HG02571 (cell line): ENCODE data around the gene HYKK.
"Not testable (repeated sequence)": the region's sequence is repeated elsewhere in the genome, so short reads cannot be mapped to it uniquely, and the experiment has no call there.

ENCODE experiments used
- ATAC-seq: cut with Tn5 transposase; IDR thresholded peaks from one replicate; pipeline ENCODE4 v1.9.1; 2021; ENCODE audit warnings: mild to moderate bottlenecking, moderate library complexity; ENCODE audit not compliant: unreplicated experiment

Gene HYKK

DNA sequence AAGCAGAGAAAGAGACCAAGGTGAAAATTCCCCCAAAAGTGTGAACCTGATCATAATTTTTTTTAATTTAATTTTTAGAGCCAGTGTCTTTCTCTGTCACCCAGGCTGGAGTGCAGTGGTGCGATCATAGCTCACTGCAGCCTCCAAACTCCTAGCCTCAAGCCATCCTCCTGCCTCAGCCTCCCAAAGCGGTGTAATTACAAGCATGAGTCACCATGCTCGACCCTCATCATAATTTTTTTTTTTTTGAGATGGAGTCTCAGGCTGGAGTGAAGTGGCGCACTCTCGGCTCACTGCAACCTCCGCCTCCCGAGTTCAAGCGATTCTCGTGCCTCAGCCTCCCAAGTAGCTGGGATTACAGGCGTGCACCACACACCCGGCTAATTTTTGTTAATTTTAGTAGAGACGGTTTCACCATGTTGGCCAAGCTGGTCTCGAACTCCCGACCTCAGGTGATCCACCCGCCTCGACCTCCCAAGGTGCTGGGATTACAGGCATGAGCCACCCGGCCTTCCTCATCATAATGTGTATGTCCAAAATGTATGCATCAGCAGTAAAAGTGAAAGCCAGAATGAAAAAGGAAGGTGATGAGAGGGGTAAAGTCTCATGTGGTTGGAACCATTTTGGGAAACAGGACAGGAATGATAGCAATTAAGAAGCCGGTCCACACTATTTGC is 32.2 kb downstream of the HYKK start:
- ATAC-seq = not testable (repeated sequence)

DNA sequence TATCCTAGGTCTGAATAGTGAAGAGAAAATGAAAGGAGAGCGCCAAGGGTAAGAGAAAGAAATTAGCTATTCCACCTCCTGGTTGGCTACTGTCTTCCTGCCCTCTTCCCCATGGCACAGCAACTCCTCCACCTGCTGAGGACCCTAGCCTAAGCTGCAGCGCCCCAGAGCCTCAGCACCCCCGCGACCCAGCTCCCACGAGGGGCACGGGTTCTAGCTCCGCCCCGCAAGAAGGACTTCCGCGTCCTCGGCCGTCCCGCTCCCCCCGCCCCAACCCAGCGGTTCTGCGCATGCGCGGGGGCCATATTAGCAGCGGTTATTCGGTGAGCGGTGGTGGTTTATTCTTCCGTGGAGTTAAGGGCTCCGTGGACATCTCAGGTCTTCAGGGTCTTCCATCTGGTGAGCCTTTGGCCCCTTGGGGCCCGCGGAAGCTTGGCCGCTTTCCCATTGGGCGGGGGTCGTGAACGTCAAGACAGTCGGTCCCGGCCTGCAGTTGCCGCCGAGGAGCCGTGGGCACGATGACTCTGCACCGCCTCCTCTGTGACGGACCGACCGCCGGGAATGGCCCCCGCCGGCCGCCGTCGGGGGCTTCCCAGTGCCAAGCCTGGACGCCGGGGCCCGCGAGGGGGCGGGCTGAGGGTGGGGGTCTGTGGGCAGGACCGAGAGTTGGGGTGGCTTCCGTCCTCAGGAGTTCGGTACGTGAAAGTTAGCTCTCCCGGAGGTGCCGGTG is 32.9 kb downstream of the HYKK start, which contains the start of gene PSMA4:
PSMA4 (plus strand) TSS at position 304 of the 730 bp plus-strand sequence. CDS start 1,484 bp downstream, outside the sequence.
- peak; percentile 78 for ATAC-seq

DNA sequence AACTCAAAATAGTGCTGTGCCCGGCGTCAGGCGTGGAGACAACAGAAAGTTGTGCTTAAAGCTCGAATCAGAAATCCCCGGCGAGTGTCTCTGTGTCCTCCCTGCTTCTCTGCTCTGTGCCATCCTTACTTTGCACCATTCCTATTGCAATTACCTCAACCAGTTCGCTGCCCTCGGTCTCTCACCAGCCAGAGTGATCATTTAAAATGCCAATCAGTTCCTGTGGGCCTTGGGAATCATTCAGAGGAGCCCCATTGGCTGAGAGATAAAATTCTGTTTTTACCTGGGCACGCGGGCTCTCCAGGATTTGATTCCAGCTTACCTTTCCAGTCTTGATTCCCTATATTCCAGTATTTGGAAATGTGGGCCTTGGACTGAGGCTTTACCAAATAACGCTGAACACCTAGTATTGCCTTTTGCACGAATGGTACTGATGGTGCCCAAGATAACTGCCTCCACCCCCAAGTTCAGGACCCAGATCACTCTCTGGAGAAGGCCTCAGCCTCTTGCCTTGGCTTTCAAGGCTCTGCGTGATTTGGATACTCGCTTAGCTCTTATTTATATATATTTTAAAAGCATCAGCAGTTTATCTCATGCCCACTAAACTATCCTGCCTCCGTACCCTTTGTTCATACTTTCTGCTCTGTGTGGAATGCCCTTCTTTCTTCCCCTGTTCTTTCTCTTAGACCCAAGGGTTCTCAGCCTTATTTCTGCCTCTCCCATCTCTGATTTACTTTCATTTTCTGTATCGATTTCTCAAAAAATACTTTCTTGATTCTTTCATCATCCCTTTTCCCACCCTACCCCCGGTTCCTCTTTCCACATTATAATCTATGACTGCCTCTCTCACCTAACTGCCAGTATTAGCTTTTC is 33.7 kb downstream of the HYKK start:
- ATAC-seq = no peak

DNA sequence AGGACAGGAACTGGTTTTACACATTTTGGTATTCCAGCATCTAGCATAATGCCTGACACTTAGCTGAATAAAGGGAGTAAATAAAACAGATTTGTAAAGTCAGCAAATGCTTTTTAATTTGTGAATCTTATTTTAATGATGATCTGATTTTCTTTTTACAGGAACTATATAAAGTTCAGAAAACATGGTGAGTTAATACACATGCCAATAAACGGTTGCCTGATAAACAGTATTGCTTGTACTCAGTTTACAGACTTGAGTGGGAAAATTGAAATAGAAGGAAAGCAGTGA is 34.3 kb downstream of the HYKK start:
- ATAC-seq = no peak

DNA sequence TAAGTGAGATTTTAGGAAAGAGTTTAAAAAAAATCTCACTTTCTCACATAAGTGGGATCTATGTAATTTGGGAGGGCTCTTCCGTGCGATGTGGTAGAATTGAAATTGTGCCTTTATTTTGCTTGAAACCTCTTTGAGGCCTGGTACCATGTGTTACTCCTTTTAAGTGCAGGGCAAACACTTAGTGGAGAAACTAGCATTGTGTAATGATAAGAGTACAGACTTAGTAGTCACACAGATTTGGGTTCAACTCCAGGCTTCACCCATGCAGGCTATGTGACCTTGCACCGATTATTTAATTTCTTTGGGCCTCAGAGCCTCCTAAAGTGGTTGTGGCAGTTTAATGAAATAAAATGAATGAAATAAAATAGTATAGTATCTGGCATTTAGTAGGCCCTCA is 35.3 kb downstream of the HYKK start:
- ATAC-seq = no peak

DNA sequence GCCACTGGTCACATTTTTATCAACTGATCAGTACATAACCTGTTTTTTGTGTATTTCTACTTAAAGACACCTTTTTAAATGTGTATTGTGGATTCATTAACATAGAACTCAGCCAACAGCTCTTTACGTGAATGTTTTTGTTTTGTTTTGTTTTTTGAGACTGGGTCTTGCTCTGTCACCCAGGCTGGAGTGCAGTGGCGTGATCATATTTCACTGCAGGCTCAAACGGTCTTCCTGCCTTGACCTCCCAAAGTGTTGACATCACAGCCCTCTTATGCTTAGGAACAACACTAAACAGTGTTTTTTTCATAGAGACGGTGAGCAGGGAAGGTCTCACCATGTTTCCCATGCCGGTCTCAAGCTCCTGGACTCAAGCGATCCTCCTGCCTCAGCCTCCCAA is 42.8 kb downstream of the HYKK start:
- no peak for ATAC-seq

DNA sequence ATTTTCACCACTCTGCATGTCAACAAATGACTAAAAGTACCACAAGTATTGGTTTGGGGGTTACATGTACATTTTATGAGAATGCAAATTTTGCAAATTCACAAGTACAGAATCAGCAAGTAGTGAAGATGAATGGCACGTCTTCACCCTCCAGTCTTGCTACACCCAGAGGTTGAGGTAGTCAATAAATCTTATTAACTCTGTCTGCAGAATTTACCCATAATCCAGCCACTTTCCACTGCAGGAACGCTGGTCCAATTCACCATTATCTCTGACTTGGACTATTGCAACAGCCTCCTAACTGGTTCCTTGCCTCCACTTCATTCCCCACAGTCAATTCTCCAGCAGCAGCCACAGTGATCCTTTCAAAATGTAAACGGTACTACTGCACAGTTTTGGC is 43.4 kb downstream of the HYKK start:
- ATAC-seq = no peak

DNA sequence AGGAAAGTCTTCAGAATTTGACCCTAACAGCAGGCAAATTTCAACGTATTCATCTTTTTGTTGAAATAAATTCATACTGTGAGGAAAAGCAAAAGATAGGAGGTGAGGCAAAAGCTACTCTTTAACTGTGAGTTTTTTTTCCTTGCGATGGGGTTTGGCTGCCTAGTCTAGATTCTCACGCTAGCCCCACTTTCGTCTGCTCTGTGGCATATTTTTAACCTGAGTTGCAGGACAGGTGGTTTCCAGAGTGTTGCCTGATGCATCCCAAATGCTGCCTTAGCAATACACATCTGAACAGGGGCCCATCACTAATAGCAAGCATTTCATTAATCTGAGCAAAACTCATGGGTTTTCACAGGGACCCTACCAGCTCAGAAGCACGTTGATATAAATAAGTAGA is 44.5 kb downstream of the HYKK start:
- no peak for ATAC-seq

DNA sequence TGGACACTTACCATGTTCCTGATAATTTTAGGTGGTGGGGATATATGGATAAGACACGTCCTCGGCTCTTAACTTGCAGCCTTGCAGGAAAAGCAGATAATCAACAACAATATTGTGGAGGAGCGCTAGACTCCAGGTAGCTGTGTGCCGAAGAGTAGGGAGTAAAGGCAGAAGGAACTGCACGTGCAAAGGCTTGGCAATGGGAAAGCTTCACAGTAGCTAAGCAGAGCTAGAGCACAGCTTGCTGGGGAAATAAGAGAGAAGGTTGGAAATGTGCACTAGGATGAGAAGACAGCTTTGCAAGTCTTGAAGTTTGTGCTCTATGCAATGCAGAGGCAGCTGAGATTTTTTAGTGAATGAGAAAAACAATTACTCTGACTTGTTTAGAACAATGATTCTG is 45.2 kb downstream of the HYKK start:
- no peak for ATAC-seq

DNA sequence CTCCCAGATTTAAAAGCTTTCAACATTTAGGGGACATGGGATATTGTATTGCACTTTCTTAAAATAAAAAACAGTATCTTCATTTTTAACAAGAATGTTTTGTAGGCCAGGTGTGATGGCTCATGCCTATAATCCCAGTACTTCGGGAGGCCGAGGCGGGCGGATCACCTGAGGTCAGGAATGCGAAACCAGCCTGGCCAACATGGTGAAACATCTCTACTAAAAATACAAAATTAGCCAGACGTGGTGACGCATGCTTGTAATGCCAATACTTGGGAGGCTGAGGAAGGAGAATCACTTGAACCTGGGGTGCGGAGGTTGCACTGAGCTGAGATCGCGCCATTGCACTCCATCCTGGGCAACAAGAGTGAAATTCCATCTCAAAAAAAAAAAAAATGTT is 52.8 kb downstream of the HYKK start:
- ATAC-seq = not testable (repeated sequence)

DNA sequence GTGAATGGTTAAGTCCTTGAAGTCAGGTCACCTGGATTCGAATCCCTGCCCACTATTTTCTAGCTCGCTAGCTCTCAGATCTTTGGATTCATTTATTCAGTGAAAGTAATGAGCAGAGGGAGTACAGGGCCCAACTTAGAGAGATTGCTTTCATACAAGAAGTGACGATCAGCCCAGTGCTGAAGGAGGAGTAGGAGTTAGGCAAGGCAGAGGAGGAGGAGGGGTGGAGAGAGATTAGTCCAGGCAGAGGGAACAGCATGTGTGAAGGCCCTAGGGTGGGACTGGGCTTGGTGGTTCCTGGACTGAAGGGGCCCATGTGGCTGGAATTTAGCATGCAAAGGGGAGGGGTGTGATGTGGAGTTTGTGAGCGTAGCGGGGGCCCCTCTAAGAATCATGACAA is 54.1 kb downstream of the HYKK start:
- no peak for ATAC-seq

DNA sequence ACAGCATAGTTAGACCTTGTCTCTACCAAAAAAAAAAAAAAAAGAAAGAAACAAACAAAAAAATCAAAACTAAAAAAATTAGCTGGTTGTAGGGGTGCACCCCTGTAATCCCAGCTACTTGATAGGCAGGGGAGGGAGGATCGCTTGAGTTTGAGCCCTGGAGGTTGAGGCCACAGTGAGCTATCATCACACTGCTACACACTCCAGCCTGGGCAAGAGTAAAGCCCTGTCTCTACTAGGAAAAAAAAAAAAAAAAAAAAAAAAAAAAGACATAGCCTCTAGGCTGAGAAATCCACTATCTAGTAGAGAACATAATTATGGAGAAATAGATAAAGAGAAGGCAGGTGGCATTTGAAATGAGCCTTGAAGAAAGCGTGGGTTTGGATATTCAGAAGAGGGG is 55.7 kb downstream of the HYKK start:
- ATAC-seq = no peak

DNA sequence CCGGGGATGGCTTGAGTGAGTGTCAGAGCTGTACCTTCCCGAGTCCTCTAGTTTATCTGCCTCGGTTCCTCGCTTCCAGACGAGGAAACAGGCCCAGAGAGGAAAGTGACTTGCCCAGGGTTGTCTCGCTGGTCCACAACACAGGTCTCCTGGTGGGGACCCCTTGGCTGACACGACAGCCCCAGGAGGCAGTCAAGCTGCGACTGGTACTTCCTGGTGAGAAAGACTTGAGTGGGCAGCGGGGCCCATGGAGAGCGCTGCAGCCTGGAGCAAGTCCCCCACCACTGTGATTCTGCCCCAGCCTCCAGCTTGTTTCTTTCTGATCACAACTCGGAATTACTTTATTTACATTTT is 57.3 kb downstream of the HYKK start:
- ATAC-seq = peak; percentile 7

DNA sequence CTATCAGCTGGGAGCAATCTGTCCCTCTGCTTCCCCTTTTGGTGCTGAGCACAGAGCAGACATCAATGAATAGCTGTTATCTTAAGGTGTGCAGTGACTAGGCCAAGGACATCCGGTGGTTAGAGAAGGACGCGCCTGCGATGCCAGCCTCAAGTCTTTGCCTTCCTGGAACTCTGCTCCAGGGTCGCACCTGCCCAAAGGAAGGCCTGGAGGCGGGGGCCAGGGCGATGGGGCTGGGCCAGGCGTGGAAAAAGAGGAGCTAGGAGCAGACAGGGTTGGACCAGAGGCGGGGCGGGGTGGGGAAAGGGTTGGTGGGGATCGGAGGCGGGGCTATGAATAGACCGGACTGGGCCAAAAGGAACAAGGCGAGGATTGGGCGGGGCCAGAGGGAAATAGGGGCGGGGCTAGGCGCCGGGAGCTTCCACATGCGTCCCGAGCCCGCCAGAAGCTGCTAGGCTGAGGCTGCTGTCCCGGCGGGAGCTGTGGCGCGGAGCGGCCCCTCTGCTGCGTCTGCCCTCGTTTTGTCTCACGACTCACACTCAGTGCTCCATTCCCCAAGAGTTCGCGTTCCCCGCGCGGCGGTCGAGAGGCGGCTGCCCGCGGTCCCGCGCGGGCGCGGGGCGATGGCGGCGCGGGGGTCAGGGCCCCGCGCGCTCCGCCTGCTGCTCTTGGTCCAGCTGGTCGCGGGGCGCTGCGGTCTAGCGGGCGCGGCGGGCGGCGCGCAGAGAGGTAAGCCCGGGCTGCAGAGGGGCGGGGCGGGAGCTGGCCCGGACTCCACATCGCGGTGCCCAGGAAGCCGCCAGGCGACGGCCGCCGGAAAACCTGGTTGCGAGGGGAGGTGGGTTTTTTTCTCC is 57.9 kb downstream of the HYKK start, which contains the start of gene CHRNA5:
CHRNA5 (plus strand) TSS at position 424 of the 854 bp plus-strand sequence; CDS start at position 624, 200 bp downstream.
- ATAC-seq = peak; percentile 86

DNA sequence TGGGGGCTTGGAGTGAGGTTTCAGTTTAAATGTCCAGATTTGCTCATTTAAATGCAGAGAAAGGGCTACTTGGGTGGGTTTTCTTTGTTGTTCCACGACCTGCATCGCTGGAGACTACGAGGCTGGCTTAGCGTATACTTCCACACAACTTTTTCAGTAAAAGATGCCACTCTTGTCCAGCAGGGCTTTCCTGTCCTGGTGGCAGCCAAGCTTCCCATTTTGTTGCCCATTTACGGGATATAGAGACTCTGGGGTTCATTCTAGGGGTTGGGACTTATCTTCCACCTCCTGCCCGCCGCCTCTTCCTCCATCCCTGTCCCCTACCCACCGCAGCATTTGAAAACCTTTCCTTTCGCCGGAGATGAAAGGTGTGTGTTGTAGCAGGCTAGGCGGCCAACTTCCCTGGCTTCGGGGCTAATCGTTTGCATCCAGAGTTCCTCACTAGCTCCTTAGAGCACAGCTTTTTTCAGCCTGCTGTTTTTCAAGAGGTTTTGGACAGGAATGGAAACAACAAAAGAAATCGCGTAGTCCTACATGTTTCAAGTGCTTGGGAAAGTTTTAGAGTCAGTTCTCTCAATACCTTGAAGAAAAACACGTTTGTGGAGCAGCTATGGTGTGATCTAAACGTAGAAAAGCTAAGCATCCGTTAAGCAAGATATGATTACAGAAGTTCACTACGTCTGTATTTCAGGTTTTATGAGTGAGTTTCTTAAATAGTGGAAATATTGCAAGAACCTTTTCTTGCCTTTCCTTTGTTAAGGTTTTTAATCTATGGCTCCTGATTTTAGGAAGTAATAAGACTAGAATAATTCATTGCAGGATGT is 58.8 kb downstream of the HYKK start:
- ATAC-seq = peak; percentile 12

DNA sequence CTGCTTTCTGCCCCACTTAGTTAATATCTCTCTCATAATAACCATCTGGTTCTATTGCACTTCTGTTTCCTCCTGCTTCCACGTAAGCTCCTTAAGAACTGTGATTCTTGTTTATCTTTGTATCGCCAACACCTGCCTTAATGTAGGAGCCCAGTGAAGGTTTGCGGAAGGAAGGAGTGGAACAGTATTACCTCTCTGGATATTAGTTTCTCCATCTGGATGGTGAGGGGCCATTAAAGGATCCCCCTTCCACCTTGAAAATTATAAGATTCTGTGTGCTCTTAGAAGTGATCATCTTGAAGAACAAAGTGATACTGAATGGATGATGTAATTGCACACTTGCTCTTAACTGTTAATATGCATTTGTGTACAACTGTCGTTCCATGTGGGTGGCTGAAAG is 60.2 kb downstream of the HYKK start:
- no peak for ATAC-seq

DNA sequence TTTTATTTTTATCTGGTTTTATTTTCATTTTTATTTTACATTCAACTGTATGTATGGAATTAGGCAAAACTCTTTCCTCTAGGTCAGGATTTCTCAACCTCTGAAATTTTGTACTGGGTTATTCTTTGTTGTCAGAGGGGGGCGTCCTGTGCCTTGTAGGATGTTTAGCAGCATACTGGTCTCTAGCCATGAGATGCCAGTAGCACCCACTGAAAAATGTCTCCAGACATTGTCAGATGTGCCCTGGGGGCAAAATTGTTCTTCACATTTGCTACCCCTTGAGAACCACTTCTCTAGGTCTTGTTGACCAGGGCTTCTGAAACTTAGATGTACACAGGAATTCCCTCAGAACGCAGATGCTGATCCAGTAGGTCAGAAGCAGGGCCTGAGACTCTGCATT is 63.3 kb downstream of the HYKK start:
- ATAC-seq = no peak

DNA sequence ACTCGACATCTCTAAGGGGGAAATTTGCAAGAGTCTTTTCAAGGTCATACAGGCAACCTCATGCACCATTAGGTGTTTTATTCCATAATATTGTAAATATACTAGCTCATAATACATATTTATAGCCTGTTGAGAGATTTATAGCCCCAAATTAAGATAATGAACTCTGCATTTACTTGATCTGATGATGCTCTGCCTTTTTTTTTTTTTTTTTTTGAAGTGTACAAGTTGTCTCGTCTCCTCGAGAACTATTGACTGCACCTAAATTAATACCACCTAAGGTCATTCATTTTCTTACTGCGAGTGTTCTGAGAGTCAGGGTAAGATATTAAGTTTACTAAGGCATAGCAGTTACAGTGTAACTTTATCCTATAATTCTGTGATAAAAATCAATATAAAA is 64.0 kb downstream of the HYKK start:
- no peak for ATAC-seq

DNA sequence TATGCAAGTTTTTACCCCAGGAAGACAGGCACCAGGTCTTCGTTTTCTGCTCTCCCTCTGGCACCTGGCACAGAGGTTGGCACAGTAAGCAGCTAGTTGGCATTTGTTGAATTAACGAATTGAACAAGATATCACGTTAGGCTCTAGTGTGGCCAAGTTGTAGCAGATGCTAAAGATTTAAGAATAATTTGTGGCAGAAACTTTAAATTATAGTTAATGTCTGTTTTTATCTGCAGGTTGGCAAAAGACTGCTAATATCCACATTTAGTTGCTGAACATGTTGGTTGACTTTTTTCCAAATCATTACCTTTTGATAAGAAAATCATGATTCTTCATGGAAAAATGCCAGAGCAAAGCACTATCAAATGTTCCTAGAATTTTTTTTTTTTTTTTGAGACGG is 66.0 kb downstream of the HYKK start:
- ATAC-seq = no peak

DNA sequence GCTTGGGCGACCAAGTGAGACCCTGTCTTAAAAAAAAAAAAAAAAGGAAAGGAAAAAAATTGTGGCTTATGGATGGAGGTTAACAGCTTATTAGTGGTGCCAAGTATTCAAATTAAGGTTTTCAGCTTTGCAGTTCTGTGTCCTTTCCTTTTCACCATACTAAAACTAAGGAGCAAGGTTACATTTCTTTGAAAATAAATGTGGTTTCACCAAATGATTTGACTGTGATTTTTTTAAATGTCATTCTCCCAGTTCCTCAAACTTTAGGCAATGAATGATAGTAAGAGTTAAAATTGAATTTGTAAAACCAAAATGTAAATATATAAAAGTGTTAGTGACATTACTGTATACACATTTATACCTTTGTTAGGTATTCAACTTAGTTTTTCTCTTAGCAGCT is 67.6 kb downstream of the HYKK start:
- ATAC-seq = no peak
